Mammary epithelial cell (primary cell): ENCODE measurements around the gene GRK1.

Experiments
- CTCF ChIP-seq, 2 donors: IDR thresholded peaks in 1 of 2; conservative IDR thresholded peaks in 1 of 2; 2 replicates each; pipeline ENCODE4 v1.5.1; 2011 to 2012; ENCODE audit warnings: inconsistent platforms in 2 of 2, low read length in 2 of 2, mild to moderate bottlenecking in 2 of 2, control low read depth in 1 of 2, low read depth in 1 of 2; ENCODE audit not compliant: insufficient read depth in 1 of 2; ENCODE audit errors: extremely low read depth in 1 of 2
- EZH2 ChIP-seq: IDR thresholded peaks from 2 replicates; pipeline ENCODE4 v1.6.1; 2012; ENCODE audit warnings: low read length, inconsistent platforms, borderline replicate concordance

- TF ChIP-seq CTCF (conservative IDR thresholded peaks at IDR 0.05 in 1 of 2, IDR thresholded peaks at IDR 0.05 in 1 of 2; ENCODE audit: extremely low read depth in 1 of 2, insufficient read depth in 1 of 2, low read depth in 1 of 2, low read length in 2 of 2) (no peak), EZH2 (no peak)
Observed at GRCh38 chr13:113762075-113762474, 95.1 kb downstream of the GRK1 start.
